Neural progenitor cell (in vitro differentiated cells): ENCODE measurements around the gene SEC61A1. TPM values are rescaled to one million over a fixed set of nuclear protein-coding genes. Genes with fewer than 3 reads are reported as not detected.

ENCODE experiments used
- DNase-seq: peaks from one replicate; pipeline ENCODE4 v3.0.0-alpha.2; 2016; ENCODE audit warnings: low spot score
- H2AFZ ChIP-seq: fragments of 200-600 bp; sonication (generic); replicated peaks from 2 replicates; pipeline ENCODE4 v1.6.1; 2016; ENCODE audit warnings: antibody characterized with exemption
- H3F3A ChIP-seq: fragments of 200-600 bp; sonication (generic); 2 replicates; pipeline ENCODE4 v1.6.1; 2016; ENCODE audit warnings: antibody characterized with exemption, low read depth
- H3K27ac ChIP-seq: fragments of 200-600 bp; sonication (generic); 2 replicates; pipeline ENCODE4 v1.5.1; 2016; ENCODE audit warnings: mild to moderate bottlenecking
- H3K27me3 ChIP-seq: fragments of 200-600 bp; sonication (generic); 2 replicates; pipeline ENCODE4 v1.6.1; 2016; ENCODE audit warnings: mild to moderate bottlenecking, moderate library complexity
- H3K36me3 ChIP-seq: fragments of 200-600 bp; sonication (generic); 2 replicates; pipeline ENCODE4 v1.5.1; 2016
- H3K4me1 ChIP-seq: fragments of 200-600 bp; sonication (generic); 2 replicates; pipeline ENCODE4 v1.6.1; 2016; ENCODE audit warnings: mixed run types
- H3K4me2 ChIP-seq: fragments of 200-600 bp; sonication (generic); 2 replicates; pipeline ENCODE4 v1.6.1; 2016
- H3K4me3 ChIP-seq: fragments of 200-600 bp; sonication (generic); 2 replicates; pipeline ENCODE4 v1.5.1; 2016
- H3K79me2 ChIP-seq: fragments of 200-600 bp; sonication (generic); 2 replicates; pipeline ENCODE4 v1.6.1; 2016; ENCODE audit warnings: low read depth
- H3K9ac ChIP-seq: fragments of 200-600 bp; sonication (generic); 2 replicates; pipeline ENCODE4 v1.6.1; 2016
- H3K9me3 ChIP-seq: fragments of 200-600 bp; sonication (generic); 2 replicates; pipeline ENCODE4 v1.5.1; 2016; ENCODE audit warnings: low read depth
- H4K20me1 ChIP-seq: fragments of 200-600 bp; sonication (generic); 2 replicates; pipeline ENCODE4 v1.6.1; 2016; ENCODE audit warnings: low read depth
- H3K27ac Mint-ChIP-seq: 3 replicates; pipeline ENCODE4 v1.8.0; 2021; ENCODE audit warnings: mixed read lengths
- H3K27me3 Mint-ChIP-seq: 2 replicates; pipeline ENCODE4 v1.8.0; 2022; ENCODE audit warnings: low read depth, mild to moderate bottlenecking, inconsistent platforms, moderate library complexity, mixed read lengths; ENCODE audit not compliant: insufficient read depth
- H3K36me3 Mint-ChIP-seq: 3 replicates; pipeline ENCODE4 v1.8.0; 2021; ENCODE audit warnings: mixed read lengths
- H3K4me1 Mint-ChIP-seq: 3 replicates; pipeline ENCODE4 v1.8.0; 2021; ENCODE audit warnings: mixed read lengths
- H3K4me3 Mint-ChIP-seq: 3 replicates; pipeline ENCODE4 v1.8.0; 2021; ENCODE audit warnings: mild to moderate bottlenecking, moderate library complexity, mixed read lengths
- H3K9me3 Mint-ChIP-seq: 3 replicates; pipeline ENCODE4 v1.8.0; 2020; ENCODE audit warnings: mixed read lengths
- EZH2 ChIP-seq: fragments of 200-600 bp; sonication (generic); IDR thresholded peaks from 2 replicates; pipeline ENCODE4 v1.6.1; 2017; ENCODE audit warnings: antibody characterized with exemption, mild to moderate bottlenecking, moderate library complexity
- EZH2phosphoT487 ChIP-seq: fragments of 200-600 bp; sonication (generic); IDR thresholded peaks from 2 replicates; pipeline ENCODE4 v1.6.1; 2017; ENCODE audit warnings: antibody characterized with exemption
- total RNA-seq: library from RNA; depleted of rRNA; stranded (reverse); fragments of >200 nt; gene quantifications from 2 replicates; pipeline ENCODE4 v1.2.3, GENCODE V29; 2015; ENCODE audit warnings: low replicate concordance
- TF ChIP-seq, protein P1 (sequence below): fragments of 200-600 bp; sonication (generic); IDR thresholded peaks from 2 replicates; pipeline ENCODE4 v1.5.1; 2017; ENCODE audit warnings: antibody characterized with exemption, mild to moderate bottlenecking

Gene SEC61A1
- total RNA-seq, 1 donor from 2014 or later = 79.1 TPM

DNA sequence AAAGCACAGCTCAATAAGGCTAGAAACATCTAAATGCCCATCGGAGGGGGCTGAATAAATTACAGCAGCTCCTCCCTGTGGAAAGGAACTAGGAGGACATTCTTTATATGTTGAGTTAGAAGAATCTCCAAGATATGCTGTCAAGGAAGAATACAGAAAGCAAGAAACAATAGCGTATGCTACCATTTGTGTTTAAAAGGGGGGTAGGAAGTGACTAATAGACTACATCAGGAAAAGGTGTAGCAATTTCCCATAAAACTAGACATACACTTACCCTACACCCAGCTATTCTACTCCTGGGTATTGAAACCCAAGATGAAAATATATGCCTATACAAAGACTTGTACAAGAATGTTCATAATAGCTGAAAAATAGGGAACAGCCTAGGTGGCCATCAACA, 21.6 kb downstream of the SEC61A1 start:
- no peaks in the 10 kb centered on the region for H3K79me2 ChIP-seq
- no peak overlapping the region for H3K4me3 Mint-ChIP-seq
- DNase-seq = no peak
- H4K20me1 ChIP-seq = peaks cover 45% of the 10 kb centered on the region
- H3K4me3 ChIP-seq = no peak overlapping the region
- H3K9me3 ChIP-seq = no peaks in the 10 kb centered on the region
- H2AFZ ChIP-seq = no peak overlapping the region
- H3K4me1 ChIP-seq = peaks cover 20% of the 10 kb centered on the region
- H3K9me3 Mint-ChIP-seq = no peaks in the 10 kb centered on the region
- H3F3A ChIP-seq = peaks cover 11% of the 10 kb centered on the region
- H3K4me2 ChIP-seq = no peak overlapping the region
- no peak overlapping the region for H3K9ac ChIP-seq
- H3K27me3 ChIP-seq = peaks cover 25% of the 10 kb centered on the region
- H3K27ac Mint-ChIP-seq = no peak overlapping the region
- no peak overlapping the region for H3K27ac ChIP-seq
- no peaks in the 10 kb centered on the region for H3K36me3 ChIP-seq
- H3K4me1 Mint-ChIP-seq = peaks cover 6% of the 10 kb centered on the region
- TF ChIP-seq, protein P1, sequence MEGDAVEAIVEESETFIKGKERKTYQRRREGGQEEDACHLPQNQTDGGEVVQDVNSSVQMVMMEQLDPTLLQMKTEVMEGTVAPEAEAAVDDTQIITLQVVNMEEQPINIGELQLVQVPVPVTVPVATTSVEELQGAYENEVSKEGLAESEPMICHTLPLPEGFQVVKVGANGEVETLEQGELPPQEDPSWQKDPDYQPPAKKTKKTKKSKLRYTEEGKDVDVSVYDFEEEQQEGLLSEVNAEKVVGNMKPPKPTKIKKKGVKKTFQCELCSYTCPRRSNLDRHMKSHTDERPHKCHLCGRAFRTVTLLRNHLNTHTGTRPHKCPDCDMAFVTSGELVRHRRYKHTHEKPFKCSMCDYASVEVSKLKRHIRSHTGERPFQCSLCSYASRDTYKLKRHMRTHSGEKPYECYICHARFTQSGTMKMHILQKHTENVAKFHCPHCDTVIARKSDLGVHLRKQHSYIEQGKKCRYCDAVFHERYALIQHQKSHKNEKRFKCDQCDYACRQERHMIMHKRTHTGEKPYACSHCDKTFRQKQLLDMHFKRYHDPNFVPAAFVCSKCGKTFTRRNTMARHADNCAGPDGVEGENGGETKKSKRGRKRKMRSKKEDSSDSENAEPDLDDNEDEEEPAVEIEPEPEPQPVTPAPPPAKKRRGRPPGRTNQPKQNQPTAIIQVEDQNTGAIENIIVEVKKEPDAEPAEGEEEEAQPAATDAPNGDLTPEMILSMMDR = no peak
- TF ChIP-seq EZH2phosphoT487 (no peak), EZH2 (no peak)
- H3K27me3 Mint-ChIP-seq = peaks cover 7% of the 10 kb centered on the region
- H3K36me3 Mint-ChIP-seq = peaks cover 7% of the 10 kb centered on the region

DNA sequence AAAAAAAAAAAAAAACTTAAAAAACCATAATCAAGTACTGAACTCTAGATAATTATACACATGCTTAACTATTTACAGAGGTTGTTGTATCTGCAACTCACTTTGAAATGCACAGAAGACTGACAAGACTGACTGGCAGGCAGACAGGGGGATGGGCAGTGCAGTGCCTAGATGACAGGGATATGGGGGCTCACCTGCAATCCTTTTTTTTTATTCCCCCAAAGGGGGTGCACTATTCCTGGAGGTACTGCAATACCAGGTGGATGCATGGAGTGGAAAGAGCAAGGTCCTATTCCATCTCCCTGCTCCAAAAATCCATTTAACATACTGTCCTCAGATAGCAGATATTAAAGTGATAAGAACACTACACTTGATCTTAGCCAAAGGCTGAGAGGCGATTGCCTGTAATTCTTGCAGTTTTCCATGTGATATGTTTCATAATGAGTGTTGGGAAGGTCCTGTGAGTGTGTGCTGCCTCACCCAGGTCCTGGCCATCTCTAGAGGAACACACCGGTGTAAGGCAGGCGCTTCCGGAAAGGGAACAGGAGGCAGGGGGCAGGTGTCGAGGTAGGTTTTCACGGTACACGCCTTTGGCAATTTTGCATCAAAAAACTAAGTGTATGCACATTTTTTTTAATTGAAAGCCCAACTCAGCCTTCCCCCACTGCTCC, 22.7 kb downstream of the SEC61A1 start:
- Mint-ChIP-seq H3K4me1 (peaks cover 6% of the 10 kb centered on the region), H3K9me3 (no peaks in the 10 kb centered on the region), H3K4me3 (peak overlapping the region; percentile 80), H3K36me3 (peaks cover 9% of the 10 kb centered on the region), H3K27ac (no peak overlapping the region), H3K27me3 (peaks cover 10% of the 10 kb centered on the region)
- Histone ChIP-seq H3K9me3 (no peaks in the 10 kb centered on the region), H2AFZ (peak overlapping the region; percentile 35), H4K20me1 (peaks cover 45% of the 10 kb centered on the region), H3K4me3 (peak overlapping the region; percentile 35), H3F3A (peaks cover 11% of the 10 kb centered on the region), H3K27ac (no peak overlapping the region), H3K36me3 (no peaks in the 10 kb centered on the region), H3K4me2 (peak overlapping the region; percentile 71), H3K79me2 (no peaks in the 10 kb centered on the region), H3K4me1 (peaks cover 20% of the 10 kb centered on the region), H3K9ac (no peak overlapping the region), H3K27me3 (peaks cover 25% of the 10 kb centered on the region)
- TF ChIP-seq EZH2phosphoT487 (no peak), EZH2 (no peak)
- TF ChIP-seq, protein P1 = no peak
- no peak for DNase-seq

DNA sequence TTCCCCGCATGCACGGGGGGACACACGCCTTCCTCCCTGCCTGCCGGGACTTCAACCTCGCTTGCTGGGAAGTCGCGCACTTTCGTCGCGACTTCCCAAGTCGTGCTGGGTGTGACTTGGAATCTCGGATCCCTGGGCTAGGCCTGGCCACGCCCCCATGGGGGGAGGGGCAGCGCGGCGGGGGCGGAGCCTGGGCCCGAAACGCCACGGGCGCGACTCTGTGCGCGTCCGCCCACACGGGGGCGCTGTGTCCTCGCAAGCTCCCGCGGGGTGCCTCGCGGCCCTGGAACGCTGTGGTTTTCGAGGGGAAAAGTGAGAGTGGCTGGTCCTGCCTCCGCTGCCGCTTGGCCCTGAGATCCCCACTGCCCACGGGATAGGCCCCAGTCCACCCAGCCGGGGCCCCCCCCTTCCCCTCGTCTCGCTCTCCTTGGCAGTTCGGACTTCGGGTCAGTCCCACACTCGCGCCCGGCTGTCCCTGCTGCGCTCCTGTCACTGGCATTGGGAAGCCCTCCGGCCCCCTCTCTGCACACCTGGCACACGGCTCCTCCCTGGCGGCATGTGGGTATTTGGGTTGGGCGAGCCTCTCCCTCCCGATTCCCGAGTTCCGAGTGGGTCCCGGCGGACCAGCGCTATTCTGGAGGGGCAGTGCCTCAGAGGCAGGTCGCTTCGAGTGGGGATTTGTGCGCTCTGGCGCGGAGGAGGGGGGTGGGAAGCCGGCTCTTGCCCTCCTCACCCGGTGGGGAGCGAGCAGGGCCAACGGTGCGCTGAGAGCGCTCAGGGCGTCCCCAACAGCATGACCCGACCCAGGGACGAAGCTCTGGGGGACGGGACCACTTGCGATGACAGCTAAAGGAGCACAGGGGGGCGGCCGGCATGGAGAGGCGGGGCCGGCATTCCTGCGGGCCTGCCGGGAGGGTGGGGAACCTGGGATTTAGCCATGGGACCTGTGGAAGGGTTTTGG, 23.6 kb downstream of the SEC61A1 start:
- Histone ChIP-seq H3F3A (peaks cover 11% of the 10 kb centered on the region), H3K4me1 (peaks cover 20% of the 10 kb centered on the region), H4K20me1 (peaks cover 45% of the 10 kb centered on the region), H3K4me3 (peak overlapping the region; percentile 36), H3K4me2 (peak overlapping the region; percentile 71), H3K9ac (no peak overlapping the region), H3K9me3 (no peaks in the 10 kb centered on the region), H2AFZ (peak overlapping the region; percentile 35), H3K79me2 (no peaks in the 10 kb centered on the region), H3K27me3 (peaks cover 25% of the 10 kb centered on the region), H3K36me3 (no peaks in the 10 kb centered on the region), H3K27ac (no peak overlapping the region)
- H3K36me3 Mint-ChIP-seq = peaks cover 4% of the 10 kb centered on the region
- no peak overlapping the region for H3K27ac Mint-ChIP-seq
- DNase-seq = peak; percentile 95
- peaks cover 6% of the 10 kb centered on the region for H3K4me1 Mint-ChIP-seq
- H3K4me3 Mint-ChIP-seq = peak overlapping the region; percentile 80
- H3K9me3 Mint-ChIP-seq = no peaks in the 10 kb centered on the region
- H3K27me3 Mint-ChIP-seq = peaks cover 8% of the 10 kb centered on the region
- peak; percentile 54 for TF ChIP-seq EZH2phosphoT487
- TF ChIP-seq, protein P1 = peak; percentile 96
- peak; percentile 73 for TF ChIP-seq EZH2
